HG03064 (cell line): Measurements from ENCODE around the gene PGA3.
"Not testable (repeated sequence)": the region's sequence is repeated elsewhere in the genome, so short reads cannot be mapped to it uniquely, and the experiment has no call there.

Experiments used
- ATAC-seq: cut with Tn5 transposase; IDR thresholded peaks from one replicate; pipeline ENCODE4 v1.9.1; 2021; ENCODE audit warnings: low read depth; ENCODE audit not compliant: unreplicated experiment

PGA3 gene

DNA sequence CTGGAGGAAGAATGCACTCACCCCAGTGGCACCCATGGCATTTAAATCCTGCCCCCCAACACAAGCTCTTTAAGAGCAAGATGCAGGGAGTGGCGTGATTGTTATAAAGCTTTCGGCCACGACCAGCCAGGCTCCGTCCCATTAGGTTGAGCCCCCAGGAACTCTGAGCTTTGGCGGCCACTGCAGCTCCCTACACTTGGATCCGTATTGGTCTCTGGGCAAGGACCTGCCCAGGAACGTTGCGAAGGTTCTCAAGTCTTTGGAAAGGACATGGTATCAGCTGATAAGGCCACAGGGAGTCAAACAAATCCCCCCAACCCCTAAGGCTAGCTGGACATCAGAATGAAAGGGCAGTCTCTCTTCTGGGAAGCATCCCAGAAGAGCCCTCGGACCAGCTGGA is 32.7 kb upstream of the PGA3 start:
- ATAC-seq, result no peak

DNA sequence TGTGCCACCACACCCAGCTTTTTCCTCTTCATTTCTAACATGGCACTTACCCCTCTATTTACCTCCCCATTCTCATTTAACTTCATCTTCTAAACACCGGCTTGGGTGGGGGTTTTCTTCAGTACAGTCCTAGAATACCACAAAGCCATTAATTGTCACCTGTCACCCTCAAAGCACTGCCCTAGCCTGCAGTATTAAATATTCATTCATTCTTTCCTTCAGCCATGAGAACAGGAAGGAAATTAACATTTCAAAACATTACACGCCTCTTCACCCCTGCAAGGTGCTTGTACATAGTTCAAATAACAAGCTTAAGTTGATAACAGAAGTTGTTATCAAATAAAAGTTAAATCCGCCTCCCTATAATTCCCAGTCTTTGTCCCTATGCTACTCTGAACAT is 31.4 kb upstream of the PGA3 start:
- no peak for ATAC-seq

DNA sequence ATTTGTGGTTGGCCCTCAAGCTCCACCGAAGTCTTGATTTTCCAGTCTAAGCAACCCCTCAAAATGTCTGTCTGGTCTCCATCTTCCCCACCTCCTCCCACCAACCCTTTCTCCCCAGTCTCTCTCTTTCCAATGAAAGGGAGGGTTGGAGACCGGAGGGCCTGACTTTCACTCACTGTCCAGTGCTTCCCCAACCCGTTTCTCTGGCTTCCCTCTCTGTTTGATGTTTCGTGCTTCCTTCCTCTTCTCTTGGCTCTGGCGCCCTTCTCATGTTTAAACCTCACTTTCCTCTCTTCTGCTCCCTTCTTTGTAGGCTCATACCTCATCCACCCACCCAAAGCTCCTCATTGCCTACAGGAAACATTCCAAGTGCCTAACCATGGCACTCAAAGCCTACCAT is 31.0 kb upstream of the PGA3 start:
- no peak for ATAC-seq

DNA sequence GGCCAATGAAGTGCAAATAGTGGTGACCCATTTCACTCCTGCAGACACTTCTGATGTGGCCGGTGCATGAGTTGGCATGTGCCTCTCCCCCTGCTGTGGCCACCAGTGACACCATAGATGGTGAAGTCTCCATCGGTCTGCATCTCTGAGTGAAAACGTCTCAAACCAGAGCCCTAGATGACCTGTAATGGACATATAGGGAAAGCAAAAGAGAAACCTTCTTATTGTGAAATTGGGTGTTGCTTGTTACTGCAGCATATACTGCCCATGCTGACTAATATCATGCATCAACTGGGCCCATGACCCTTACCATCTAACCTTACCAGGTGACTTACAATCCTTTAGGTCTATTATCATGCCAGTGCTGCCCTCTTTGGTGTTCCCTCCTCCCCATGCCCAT is 30.4 kb upstream of the PGA3 start:
- no peak for ATAC-seq

DNA sequence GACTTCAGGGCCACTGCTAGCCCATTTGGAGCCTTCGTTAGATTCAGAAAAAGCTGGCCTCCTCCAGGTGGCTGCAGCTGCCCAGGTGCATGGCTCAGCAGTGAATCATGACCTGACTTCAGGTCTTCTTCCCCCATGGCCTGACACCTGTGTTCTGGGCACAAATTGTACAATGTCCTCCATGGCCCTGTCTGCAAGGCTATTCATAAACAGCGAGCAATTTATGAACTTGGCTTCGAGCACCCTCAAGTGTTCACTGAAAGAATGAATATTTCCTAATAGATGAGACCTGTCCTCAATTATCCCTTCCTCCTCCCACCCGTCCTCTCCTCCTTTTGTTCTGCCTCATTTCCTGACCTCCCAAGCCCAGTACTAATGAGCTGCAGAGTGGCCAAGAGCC is 29.9 kb upstream of the PGA3 start:
- ATAC-seq, result no peak

DNA sequence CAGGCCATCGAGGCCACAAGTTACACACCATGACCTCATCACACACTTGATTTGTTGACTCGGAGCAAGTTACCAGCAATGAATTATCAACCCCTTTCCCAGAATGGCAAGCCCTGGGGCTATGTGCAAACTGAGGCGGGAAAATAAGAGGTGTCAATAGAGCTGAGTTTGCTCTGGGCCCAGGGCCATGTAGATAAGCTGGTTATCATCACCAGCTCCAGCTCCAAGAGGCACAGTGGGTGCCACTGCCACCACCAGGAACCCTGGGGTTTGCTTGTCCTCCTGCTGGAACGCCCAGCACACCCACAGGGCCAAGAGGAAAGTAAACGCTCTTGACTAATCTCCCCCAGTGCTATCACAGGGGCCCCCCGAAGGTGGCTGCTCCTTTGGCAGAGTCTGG is 29.0 kb upstream of the PGA3 start:
- no peak for ATAC-seq

DNA sequence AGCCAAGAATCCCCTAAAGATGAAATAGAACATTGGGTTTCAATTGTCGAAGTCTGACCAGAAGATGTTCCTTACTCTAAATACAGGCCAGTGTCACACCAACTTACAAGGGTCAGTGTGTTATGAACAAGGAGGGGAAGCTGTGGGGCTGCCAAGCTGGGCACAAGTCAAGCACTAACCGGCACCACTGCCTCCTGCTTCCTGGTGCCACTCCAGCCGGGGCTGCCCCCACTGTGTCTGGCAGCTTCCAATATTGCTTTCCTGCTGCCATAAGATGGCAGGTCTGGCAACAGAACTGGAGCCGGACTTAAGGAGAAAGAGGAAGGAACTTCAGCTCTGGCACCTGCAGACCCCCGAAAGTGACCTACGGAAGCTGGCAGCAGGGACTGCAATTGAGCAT is 28.4 kb upstream of the PGA3 start:
- ATAC-seq, result no peak

DNA sequence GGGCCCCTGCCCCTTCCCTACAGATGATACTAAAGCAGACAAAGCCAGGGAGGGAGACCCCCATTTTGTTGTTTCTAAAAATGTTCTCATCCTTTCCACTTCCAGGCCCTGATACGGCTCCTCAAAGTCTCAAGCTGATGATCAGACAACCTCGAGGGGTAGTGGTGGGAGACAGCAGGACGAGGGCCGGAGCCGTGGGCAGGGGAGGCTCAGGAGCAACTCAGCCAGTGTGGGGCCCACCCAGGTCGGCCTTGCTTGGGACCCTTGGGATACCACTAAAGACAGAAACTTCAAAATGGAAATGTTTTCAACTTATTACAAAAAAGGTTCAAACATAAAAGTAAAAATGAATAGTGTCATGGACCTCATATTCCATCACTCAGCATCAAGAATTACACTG is 26.9 kb upstream of the PGA3 start:
- no peak for ATAC-seq

DNA sequence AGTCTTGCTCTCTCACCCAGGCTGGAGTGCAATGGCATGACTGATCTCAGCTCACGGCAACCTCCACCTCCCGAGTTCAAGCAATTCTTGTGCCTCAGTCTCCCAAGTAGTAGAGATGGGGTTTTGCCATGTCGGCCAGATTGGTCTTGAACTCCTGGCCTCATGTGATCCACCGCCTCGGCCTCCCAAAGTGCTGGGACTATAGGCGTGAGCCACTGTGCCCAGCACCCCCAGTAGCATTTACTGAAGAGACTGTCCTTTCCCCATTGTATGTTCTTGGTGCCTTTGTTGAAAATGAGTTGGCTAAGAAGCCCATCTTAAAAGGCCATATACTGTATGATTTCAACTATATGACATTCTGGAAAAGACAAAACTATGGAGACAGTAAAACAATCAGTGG is 23.1 kb upstream of the PGA3 start:
- not testable (repeated sequence) for ATAC-seq

DNA sequence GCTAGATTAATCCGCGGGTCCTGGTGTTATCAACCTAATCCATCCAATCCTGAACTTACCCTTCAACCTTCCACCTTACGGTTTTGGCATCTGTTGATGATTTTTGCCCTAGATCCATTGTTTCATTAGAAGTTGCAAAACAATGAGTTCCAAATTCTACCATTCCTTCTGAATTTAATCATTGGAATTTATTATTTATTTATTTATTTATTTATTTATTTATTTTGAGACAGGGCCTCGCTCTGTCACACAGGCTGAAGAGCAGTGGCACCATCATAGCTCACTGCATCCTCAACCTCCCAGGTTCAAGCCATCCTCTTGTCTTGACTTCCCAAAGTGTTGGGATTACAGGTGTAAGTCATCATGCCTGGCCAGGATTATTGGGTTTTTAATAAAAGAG is 21.8 kb upstream of the PGA3 start:
- no peak for ATAC-seq

DNA sequence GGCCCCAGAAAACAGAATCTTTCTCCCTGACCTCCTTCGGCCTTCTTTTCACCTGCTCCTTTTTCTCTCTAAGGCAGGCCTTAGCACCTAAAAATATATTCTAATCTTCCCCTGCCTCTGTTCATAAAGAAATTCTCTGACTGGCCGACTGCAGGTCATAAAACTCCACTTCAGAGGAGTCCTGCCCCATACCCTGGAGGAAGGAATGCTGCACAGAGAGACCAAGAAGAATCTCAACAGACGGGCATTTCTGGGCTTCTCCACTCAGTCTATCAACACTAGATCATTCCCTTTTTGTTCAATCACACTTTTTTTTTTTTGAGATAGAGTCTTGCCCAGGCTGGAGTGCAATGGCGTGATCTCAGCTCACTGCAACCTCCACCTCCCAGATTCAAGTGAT is 19.7 kb upstream of the PGA3 start:
- no peak for ATAC-seq

DNA sequence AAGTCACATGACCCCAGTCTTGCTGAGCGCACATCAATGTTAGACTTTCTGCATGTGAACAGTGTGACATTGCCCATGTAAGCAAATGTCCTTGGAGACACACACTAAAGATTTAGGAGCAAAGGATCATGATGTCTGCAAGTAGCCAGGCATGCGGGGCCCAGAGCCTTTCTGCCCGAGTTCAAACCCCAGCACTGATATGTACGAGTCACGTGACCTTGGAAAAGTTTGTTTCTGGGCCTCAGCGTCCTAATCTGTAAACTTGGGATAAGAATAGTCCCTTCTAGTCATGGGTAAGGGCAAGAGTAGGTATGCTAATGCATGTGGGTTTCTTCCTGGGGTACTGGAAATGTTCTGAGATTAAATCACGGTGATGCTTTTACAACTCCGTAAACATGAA is 16.8 kb upstream of the PGA3 start:
- ATAC-seq, result no peak

DNA sequence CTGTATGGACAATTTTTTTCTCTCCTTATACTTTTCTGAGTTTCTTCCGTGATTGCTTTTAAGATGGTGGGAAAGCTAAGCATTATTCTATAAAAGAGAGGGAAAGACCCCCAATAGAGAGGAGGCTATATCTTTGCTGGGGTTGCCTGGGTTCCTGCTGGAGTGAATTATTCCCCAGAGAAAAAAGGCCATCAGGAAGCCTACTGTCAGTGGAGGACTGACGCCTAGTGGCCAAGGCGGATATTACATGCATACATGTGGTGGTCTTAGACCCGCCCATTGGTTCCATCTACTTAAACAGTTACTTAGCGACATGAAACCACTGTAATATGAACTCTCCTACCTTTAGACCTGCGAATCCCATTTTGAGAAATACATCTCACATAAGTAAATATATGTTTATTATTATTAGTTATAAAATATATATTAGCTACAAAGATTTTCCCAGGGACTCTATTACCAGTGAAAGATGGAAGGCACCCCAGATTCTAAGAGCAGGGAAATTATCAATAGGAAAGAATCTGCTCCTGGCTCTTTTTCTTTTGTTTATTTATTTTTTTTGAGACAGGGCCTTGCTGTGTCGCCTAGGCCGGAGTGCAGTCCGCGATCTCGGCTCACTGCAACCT is 15.7 kb upstream of the PGA3 start:
- ATAC-seq, result no peak

DNA sequence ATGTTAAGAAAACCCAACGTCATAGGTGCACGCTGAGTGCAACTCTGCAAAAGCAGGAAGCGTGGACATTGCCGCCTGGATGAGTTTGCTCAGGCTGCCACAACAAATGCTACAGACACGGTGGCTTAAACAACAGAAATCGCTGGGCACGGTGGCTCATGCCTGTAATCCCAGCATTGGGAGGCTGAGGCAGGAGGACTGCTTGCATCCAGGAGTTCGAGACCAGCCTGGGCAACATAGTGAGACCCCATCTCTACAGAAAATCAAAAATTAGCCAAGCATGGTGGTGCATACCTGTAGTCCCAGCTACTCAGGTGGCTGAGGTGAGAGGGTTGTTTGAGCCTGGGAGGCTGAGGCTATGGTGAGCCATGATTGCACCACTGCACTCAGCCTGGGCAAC is 13.4 kb upstream of the PGA3 start:
- ATAC-seq, result no peak

DNA sequence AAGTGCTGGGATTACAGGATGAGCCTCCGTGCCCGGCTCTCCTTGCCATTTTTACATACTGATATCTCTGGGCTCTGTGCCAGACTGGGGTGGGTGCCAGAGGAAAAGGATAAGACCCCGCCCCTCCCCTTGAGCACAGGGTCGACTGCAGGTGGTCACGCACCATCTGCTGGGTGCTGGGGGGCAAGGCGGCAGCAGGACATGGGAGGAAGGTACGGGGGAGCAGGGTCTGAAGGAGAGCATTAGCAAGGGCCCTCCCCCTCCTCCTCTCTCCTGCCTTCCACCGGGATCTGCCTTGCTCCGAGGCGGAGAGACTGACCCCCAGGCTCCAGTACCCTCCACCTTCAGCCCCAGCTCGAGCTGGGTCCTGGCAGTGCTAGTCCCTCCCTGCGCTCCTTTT is 9.7 kb upstream of the PGA3 start:
- no peak for ATAC-seq

DNA sequence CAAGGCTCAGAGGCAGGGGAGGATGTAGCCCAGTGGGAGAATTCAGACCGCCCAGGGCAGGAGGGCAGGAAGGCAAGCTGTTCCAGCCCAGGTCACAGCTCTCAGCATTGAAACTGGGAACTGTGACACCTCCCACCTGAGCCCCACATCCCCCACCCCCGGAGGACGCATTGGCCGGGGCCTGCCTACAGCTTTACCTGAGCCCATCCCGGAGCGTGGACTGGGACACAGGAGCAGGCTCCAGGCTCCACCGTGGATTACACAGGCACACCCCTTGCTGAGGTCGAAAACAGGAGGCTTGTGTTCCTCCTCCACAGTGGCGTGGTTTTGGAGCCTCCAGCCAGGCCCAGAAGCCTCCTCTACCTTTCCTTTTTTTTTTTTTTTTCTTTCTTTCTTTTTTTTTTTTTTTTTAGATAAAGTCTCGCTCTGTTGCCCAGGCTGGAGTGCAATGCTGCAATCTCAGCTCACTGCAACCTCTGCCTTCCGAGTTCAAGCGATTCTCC is 9.1 kb upstream of the PGA3 start:
- no peak for ATAC-seq

DNA sequence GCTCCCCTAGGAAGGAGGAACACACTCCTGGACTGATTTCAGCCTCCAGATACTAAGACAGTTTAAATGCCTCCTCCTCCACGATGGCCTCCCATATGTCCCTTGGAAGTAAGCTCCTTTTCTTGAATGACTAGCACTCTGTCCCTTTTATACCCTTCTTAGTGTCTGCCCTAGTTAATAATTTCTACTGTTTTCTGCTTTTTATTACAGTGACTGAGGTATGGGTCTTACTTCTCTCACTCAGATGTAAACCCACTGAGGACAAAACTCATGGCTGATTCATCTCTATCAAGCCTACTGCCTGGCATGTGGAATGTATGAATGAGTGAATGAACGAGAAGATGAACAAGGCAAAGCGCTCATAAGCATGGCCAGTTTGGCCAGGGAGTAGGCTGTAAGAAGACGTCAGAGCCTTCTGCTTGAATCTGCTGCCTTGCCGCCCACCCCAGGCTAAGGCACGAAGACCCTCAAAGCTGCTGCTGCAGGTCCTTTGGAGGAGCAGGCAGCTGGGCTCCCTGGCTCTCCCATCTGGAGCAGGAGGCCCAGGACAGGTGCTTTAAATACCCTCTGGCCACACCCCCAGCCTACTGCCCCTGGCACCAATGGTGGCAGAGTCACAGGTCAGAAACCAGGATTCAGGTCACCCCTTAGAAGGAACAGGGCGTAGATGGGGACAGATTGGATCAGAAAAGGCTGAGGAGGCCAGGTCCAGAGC is 8.2 kb upstream of the PGA3 start:
- ATAC-seq, result no peak

DNA sequence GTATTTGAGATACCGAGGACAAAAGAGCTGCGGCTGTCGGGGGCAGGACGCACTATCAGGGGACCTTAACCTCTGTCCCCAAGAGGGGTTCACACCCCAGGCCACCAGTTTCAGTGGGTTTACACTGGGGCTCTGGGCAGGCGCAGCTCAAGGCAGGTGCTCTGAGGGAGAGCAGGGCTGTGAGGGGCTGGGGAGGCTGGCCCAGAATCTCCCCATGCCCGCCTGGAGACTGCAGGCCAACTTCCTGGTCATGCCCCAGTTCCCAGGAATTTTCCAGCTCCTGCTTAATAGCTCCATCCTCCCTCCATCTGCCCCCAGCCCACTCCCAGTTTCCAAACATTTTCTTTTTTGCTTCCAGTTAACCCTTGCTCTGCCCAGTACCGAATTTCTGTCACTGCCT is 7.6 kb upstream of the PGA3 start:
- ATAC-seq, result no peak

DNA sequence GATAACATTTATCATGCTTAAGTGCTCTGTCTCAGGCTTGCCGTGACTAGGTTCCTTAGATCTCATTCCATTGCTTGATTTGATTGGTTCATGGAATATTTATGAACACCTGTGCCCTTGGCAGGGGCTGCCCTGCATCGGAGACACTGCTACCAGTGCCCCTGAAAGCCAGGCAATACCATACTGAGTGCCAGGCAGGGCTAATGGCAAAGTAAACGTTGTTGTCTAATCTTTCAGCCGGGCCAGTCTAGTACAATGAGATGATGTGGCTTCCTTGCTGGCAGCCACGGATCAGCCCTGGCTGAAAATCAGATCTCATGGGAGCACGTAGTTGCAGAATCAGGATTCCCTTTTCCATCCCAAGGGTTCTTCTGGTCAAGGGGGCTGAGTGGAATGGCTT is 5.0 kb upstream of the PGA3 start:
- ATAC-seq, result no peak

DNA sequence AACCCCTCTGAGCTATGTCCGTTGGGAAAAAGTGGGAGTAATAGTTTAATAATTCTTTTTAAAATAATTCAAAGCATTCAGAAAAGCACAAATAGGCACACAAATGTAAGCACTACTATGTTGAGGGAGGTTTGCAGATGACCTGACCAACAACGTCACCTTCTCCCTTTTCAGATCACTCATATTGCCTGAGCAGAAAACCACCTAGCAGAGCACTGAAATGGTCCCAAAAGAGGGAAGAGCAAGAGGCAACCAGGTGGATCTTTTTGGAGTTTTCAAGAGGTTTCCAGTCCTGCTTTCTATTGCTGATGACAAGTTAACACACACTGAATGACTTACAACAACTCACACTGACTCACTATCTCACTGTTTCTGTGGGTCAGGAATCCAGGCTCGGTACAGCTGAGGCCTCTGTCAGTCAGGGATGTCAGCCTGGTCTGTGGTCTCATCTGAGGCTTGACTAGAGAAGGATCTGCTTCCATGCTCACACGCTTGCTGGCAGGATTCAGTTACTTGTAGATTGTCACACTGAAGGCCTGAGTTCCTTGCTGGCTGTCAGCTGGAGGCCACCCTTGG is 4.3 kb upstream of the PGA3 start:
- ATAC-seq, result no peak

DNA sequence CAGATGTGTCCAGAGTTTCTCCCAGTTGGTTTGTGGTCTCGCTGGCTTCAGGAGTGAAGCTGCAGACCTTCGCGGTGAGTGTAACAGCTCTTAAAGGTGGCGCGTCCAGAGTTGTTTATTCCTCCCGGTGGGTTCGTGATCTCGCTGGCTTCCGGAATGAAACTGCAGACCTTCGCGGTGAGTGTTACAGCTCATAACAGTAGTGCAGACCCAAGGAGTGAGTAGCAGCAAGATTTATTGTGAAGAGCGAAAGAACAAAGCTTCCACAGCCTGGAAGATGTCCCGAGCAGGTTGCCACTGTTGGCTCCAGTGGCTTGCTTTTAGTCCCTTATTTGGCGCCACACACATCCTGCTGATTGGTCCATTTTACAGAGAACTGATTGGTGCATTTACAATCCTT is 1.8 kb upstream of the PGA3 start:
- ATAC-seq, result no peak

DNA sequence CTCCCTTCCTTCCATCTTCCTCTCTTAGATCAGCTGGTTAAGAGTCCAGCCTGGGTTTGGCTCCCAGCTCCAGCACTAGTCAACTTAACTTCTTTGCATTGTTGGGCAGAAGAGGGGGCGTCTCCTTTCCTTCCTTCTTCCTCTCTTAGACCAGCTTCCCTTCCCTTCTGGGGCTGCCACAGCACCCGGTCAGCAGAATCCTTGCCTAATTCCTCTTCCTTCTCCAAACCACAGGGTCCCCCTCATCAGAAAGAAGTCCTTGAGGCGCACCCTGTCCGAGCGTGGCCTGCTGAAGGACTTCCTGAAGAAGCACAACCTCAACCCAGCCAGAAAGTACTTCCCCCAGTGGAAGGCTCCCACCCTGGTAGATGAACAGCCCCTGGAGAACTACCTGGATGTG is 558 bp downstream of the PGA3 start:
- ATAC-seq, result not testable (repeated sequence)
